ENCODE results near the gene STAT1. TPM values are rescaled to one million over a fixed set of nuclear protein-coding genes. Genes with fewer than 3 reads are reported as not detected.

Gene STAT1
- total and polyA plus RNA-seq, 9 of the 15 experiments (the other 6 are each of a cell fraction or from before 2014, with no cell fraction given): 8.7 to 34.4 (median 26.8) TPM

DNA sequence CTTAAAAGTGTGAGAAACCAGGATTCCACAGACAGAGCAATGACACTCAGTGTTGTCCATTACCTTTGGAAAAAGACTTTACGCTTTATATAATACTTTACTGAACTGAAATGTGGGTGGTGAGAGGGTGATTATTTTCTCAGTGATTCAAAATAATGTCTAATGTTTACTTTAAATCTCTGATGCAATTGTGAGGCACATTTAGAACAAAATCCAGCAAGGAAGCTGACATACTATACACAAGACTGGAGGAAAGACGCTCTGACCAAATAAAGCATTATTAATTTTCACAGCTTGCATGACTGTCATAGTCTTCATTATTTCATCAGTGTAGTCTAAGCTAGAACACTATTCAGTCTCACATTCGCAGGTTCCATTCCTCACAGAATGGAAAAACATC, 34.1 kb upstream of the STAT1 start (continued):
- TF ChIP-seq KLF6 (CRISPR knock-in tag; IDR thresholded peaks at IDR 0.05; ENCODE audit: borderline replicate concordance) (no peak), ZNF398 (CRISPR knock-in tag; IDR thresholded peaks at IDR 0.05) (no peak), USF2 (CRISPR knock-in tag; IDR thresholded peaks at IDR 0.05) (no peak), ZBTB17 (CRISPR knock-in tag; IDR thresholded peaks at IDR 0.05) (no peak), ZNF140 (CRISPR knock-in tag; IDR thresholded peaks at IDR 0.05) (no peak)

GRCh38 chr2:191045141-191045540, 31.2 kb upstream of the STAT1 start:
- H3K4me3 ChIP-seq: no peak overlapping the region
- H3K4me2 ChIP-seq (ENCODE audit: insufficient read depth, low read length): no peak overlapping the region
- intact Hi-C loops (cut with micrococcal nuclease) (no loop called here), in situ Hi-C loops (cut with MboI) (no loop called here)
- no peaks in the 10 kb centered on the region for H3K9me1 ChIP-seq (ENCODE audit: control insufficient read depth, insufficient read depth, low read length)
- no peaks in the 10 kb centered on the region for H4K20me1 ChIP-seq (replicated peaks; ENCODE audit: control insufficient read depth, insufficient read depth, low read length)
- FAIRE-seq (no peak), DNase-seq (ENCODE audit: extremely low read depth in 1 of 4, low spot score in 3 of 4) (no peak), ATAC-seq (no peak)
- no TSS peak for BruUV-seq (replicated peaks)
- H2AFZ ChIP-seq (ENCODE audit: low read depth, low read length): no peak overlapping the region
- POLR2A ChIA-PET: no interaction called here
- H3K27ac ChIP-seq (ENCODE audit: extremely low read depth, low read depth, low read length): no peak overlapping the region
- H3K79me2 ChIP-seq (ENCODE audit: control insufficient read depth, insufficient read depth, low read length): no peaks in the 10 kb centered on the region
- H3K9ac ChIP-seq (ENCODE audit: insufficient read depth in 1 of 2, low read depth in 2 of 2, low read length in 2 of 2): no peak overlapping the region
- no peaks in the 10 kb centered on the region; a peak in 1 of 5 replicates for H3K4me1 ChIP-seq (replicated peaks in 1 of 2; ENCODE audit: control insufficient read depth in 2 of 2, insufficient read depth in 2 of 2, low read length in 2 of 2)
- CTCF ChIA-PET (ENCODE audit: low intra/inter-chr PET ratio): no interaction called here
- no peaks in the 10 kb centered on the region for H3K9me3 ChIP-seq (replicated peaks; ENCODE audit: control insufficient read depth, insufficient read depth, low read depth, low read length)
- 0% methylated on average over 1 of the region's 1 CpG for WGBS (ENCODE audit: insufficient coverage, low coverage, missing lambda C conversion rate)
- no peaks in the 10 kb centered on the region for H3K36me3 ChIP-seq (ENCODE audit: control insufficient read depth, insufficient read depth, low read length)
- no peaks in the 10 kb centered on the region; a peak in 1 of 5 replicates for H3K27me3 ChIP-seq (ENCODE audit: control insufficient read depth in 2 of 2, insufficient read depth in 2 of 2, low read length in 2 of 2)
- TF ChIP-seq STAT5B (CRISPR knock-in tag; IDR thresholded peaks at IDR 0.05): no peak
- no peak for TF ChIP-seq ZNF586 (CRISPR knock-in tag; conservative IDR thresholded peaks at IDR 0.05)
- no peak for TF ChIP-seq POLR2B (IDR thresholded peaks at IDR 0.05; ENCODE audit: low read depth, partially characterized antibody)
- no peak for TF ChIP-seq ELK1 (CRISPR knock-in tag; IDR thresholded peaks at IDR 0.05)
- TF ChIP-seq ZNF398 (CRISPR knock-in tag; IDR thresholded peaks at IDR 0.05): no peak
- TF ChIP-seq ZNF165 (CRISPR knock-in tag; IDR thresholded peaks at IDR 0.05; ENCODE audit: borderline replicate concordance): no peak
- TF ChIP-seq SAFB2 (IDR thresholded peaks at IDR 0.05; ENCODE audit: borderline replicate concordance, low read depth, low read length, severe bottlenecking): no peak
- no peak for TF ChIP-seq TRIM28 (IDR thresholded peaks at IDR 0.05)
- no peak for TF ChIP-seq ELF2 (CRISPR knock-in tag; IDR thresholded peaks at IDR 0.05)
- TF ChIP-seq ZBTB26 (CRISPR knock-in tag; IDR thresholded peaks at IDR 0.05): no peak
- TF ChIP-seq, protein P1, sequence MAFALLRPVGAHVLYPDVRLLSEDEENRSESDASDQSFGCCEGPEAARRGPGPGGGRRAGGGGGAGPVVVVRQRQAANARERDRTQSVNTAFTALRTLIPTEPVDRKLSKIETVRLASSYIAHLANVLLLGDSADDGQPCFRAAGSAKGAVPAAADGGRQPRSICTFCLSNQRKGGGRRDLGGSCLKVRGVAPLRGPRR (CRISPR knock-in tag; IDR thresholded peaks at IDR 0.05): no peak

Data from K562 (cell line).